H54 (cell line): ENCODE measurements around the gene IFT25.

Experiments
- DNase-seq: peaks from one replicate; pipeline ENCODE4 v3.0.0; 2011; ENCODE audit warnings: low spot score, mixed read lengths; ENCODE audit not compliant: insufficient read length
- FAIRE-seq: peaks from 3 replicates; lab custom pipeline; 2011; peaks lifted over from hg19 to GRCh38; lab: Jason Lieb, UNC
- POLR2A ChIP-seq: IDR thresholded peaks from 2 replicates; pipeline ENCODE4 v1.6.1; 2011; ENCODE audit warnings: low read depth, mild to moderate bottlenecking, low read length

Gene IFT25

DNA sequence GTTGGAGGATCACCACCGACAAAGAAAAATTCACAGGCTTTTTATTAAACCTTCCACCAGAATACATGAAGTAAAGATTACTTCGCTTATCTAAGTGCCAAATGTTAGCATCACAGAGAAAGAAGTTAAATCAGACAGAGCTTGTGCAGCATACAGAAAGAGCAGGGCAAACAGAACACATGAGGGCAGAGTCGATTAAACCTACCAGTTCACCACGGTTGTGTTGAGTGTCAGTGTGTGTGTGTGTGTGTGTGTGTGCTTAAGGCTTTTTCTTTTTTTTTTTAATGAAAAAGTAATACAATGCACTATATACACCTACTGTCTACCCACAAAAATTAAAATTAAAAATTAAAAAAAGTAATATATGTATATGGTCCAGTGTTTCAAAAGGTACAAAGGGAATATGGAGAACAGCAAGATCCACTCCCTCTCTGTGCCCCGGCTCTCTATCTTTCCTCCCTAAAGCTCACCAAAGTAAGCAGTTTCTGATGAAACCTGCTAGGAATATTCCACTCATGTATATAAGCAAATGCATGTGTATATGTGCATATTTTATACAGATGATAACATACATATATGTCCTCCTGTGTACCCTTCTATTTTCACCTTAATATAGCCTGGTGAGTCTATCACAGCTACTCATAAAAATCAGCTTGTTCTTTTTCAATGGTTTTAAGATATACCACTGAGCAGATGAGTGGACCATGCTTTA, 73.6 kb downstream of the IFT25 start:
- no peak for FAIRE-seq
- no peak for TF ChIP-seq POLR2A
- no peak for DNase-seq
